Activated CD8-positive, alpha-beta memory T cell treated with anti-CD3 and anti-CD28 coated beads, Interleukin-2, amount 50 U/mL, for 24 hours (primary cell): ENCODE measurements around the gene DCAF15.

ENCODE experiments used
- DNase-seq: peaks from one replicate; pipeline ENCODE4 v3.0.0-alpha.2; 2020; ENCODE audit errors: extremely low read depth

The DCAF15 gene

GRCh38 chr19:13931391-13932148 is 20.7 kb upstream of the DCAF15 start:
- DNase-seq, result no peak

GRCh38 chr19:13932149-13932637 is 20.1 kb upstream of the DCAF15 start:
- no peak for DNase-seq

- DNase-seq, result no peak
Measured at GRCh38 chr19:13932911-13933393, 19.4 kb upstream of the DCAF15 start.

- no peak for DNase-seq
Measured at GRCh38 chr19:13934785-13935109, 17.6 kb upstream of the DCAF15 start.

- DNase-seq, result no peak
Measured at GRCh38 chr19:13935765-13936510, 16.4 kb upstream of the DCAF15 start.

- DNase-seq, result no peak
Measured at GRCh38 chr19:13937479-13938300, 14.6 kb upstream of the DCAF15 start.

- DNase-seq, result no peak
Measured at GRCh38 chr19:13938301-13939064, 13.8 kb upstream of the DCAF15 start, which contains the start of gene PODNL1. Gene PODNL1, minus strand, starts transcription at chr19:13938417. Its CDS starts 236 bp downstream, at chr19:13938181.

- DNase-seq, result no peak
Measured at GRCh38 chr19:13942023-13942684, 10.2 kb upstream of the DCAF15 start.

GRCh38 chr19:13946414-13946813 is 5.9 kb upstream of the DCAF15 start:
- no peak for DNase-seq

- no peak for DNase-seq
Measured at GRCh38 chr19:13951043-13951442, 1.3 kb upstream of the DCAF15 start.

- no peak for DNase-seq
Measured at GRCh38 chr19:13951799-13952153, 533 bp upstream of the DCAF15 start.

- no peak for DNase-seq
Measured at GRCh38 chr19:13952931-13953531, 722 bp downstream of the DCAF15 start.

GRCh38 chr19:13954185-13954584 is 1.9 kb downstream of the DCAF15 start:
- no peak for DNase-seq

- DNase-seq, result no peak
Measured at GRCh38 chr19:13955662-13956364, 3.5 kb downstream of the DCAF15 start.

- no peak for DNase-seq
Measured at GRCh38 chr19:13956365-13956744, 4.0 kb downstream of the DCAF15 start.

GRCh38 chr19:13957051-13957450 is 4.7 kb downstream of the DCAF15 start:
- no peak for DNase-seq

- DNase-seq, result no peak
Measured at GRCh38 chr19:13958043-13958442, 5.7 kb downstream of the DCAF15 start.

- DNase-seq, result no peak
Measured at GRCh38 chr19:13959141-13959961, 7.0 kb downstream of the DCAF15 start.
